ENCODE measurements around the gene FNDC4. TPM values are rescaled to one million over a fixed set of nuclear protein-coding genes. Genes with fewer than 3 reads are reported as not detected.

The FNDC4 gene
- polyA plus RNA-seq, 1 donor from 2014 or later = 68.2 TPM

GRCh38 chr2:27445155-27445554, 49.8 kb downstream of the FNDC4 start:
- H2AFZ ChIP-seq (ENCODE audit: low read depth, low read length) = no peak overlapping the region
- H4K20me1 ChIP-seq (ENCODE audit: insufficient read depth) = no peaks in the 10 kb centered on the region
- no peaks in the 10 kb centered on the region for H3K36me3 ChIP-seq (ENCODE audit: insufficient read depth, low read length)
- no peaks in the 10 kb centered on the region for H3K79me2 ChIP-seq (replicated peaks; ENCODE audit: insufficient read depth, low read length)
- TF ChIP-seq MXI1 (conservative IDR thresholded peaks at IDR 0.05; ENCODE audit: poor library complexity, severe bottlenecking) (no peak), TAF1 (IDR thresholded peaks at IDR 0.05; ENCODE audit: low read depth) (no peak), EP300 (conservative IDR thresholded peaks at IDR 0.05; ENCODE audit: poor library complexity, severe bottlenecking) (no peak)
- H3K4me2 ChIP-seq (ENCODE audit: low read length) = no peak overlapping the region
- H3K9ac ChIP-seq (ENCODE audit: low read length) = no peak overlapping the region
- H3F3A ChIP-seq (ENCODE audit: insufficient read depth, low read length, poor library complexity, severe bottlenecking) = no peaks in the 10 kb centered on the region
- no peaks in the 10 kb centered on the region for H3K9me3 ChIP-seq (ENCODE audit: low read length)
- no peak overlapping the region for H3K27ac ChIP-seq (ENCODE audit: low read length)
- no peaks in the 10 kb centered on the region for H3K27me3 ChIP-seq (ENCODE audit: insufficient read depth, low read depth, low read length)
- no peaks in the 10 kb centered on the region for H3K9me2 ChIP-seq (ENCODE audit: insufficient read depth, low read length)
- H3K4me3 ChIP-seq (ENCODE audit: low read length) = no peak overlapping the region

- no peak overlapping the region for H3K4me3 ChIP-seq (ENCODE audit: low read length)
- H3K27me3 ChIP-seq (ENCODE audit: insufficient read depth, low read depth, low read length) = no peaks in the 10 kb centered on the region
These were observed 52.1 kb downstream of the FNDC4 start for GRCh38 chr2:27442920-27443282.

GRCh38 chr2:27441958-27442919, 52.8 kb downstream of the FNDC4 start, which contains the start of gene KRTCAP3:
KRTCAP3 (plus strand) TSS chr2:27442381; CDS start chr2:27442413, 32 bp downstream.
- no peaks in the 10 kb centered on the region for H3K9me3 ChIP-seq (ENCODE audit: low read length)
- H3K79me2 ChIP-seq (replicated peaks; ENCODE audit: insufficient read depth, low read length) = no peaks in the 10 kb centered on the region
- H4K20me1 ChIP-seq (ENCODE audit: insufficient read depth) = no peaks in the 10 kb centered on the region
- no peak within 1 kb of the TSS for H3K4me2 ChIP-seq (ENCODE audit: low read length)
- H3K4me3 ChIP-seq (ENCODE audit: low read length) = no peak within 1 kb of the TSS
- no peaks in the 10 kb centered on the region for H3F3A ChIP-seq (ENCODE audit: insufficient read depth, low read length, poor library complexity, severe bottlenecking)
- no peaks in the 10 kb centered on the region for H3K36me3 ChIP-seq (ENCODE audit: insufficient read depth, low read length)
- no peaks in the 10 kb centered on the region for H3K27me3 ChIP-seq (ENCODE audit: insufficient read depth, low read depth, low read length)
- no peak within 1 kb of the TSS for H3K9ac ChIP-seq (ENCODE audit: low read length)
- peak; percentile 24 for TF ChIP-seq MXI1 (conservative IDR thresholded peaks at IDR 0.05; ENCODE audit: poor library complexity, severe bottlenecking)
- no peak for TF ChIP-seq TAF1 (IDR thresholded peaks at IDR 0.05; ENCODE audit: low read depth)
- no peak for TF ChIP-seq EZH2 (IDR thresholded peaks at IDR 0.05; ENCODE audit: borderline replicate concordance, insufficient read depth, low read length, poor library complexity, severe bottlenecking)
- no peak for TF ChIP-seq EP300 (conservative IDR thresholded peaks at IDR 0.05; ENCODE audit: poor library complexity, severe bottlenecking)
- TF ChIP-seq CTCF (IDR thresholded peaks at IDR 0.05; ENCODE audit: poor library complexity, severe bottlenecking) = no peak
- TF ChIP-seq SMC3 (conservative IDR thresholded peaks at IDR 0.05; ENCODE audit: poor library complexity) = no peak
- H3K27ac ChIP-seq (ENCODE audit: low read length) = no peak within 1 kb of the TSS
- H2AFZ ChIP-seq (ENCODE audit: low read depth, low read length) = no peak within 1 kb of the TSS
- H3K9me2 ChIP-seq (ENCODE audit: insufficient read depth, low read length) = no peaks in the 10 kb centered on the region

More at GRCh38 chr2:27442920-27443282, 52.1 kb downstream of the FNDC4 start:
- no peak for TF ChIP-seq POLR2AphosphoS5 (IDR thresholded peaks at IDR 0.05)
- no peak for TF ChIP-seq SMC3 (conservative IDR thresholded peaks at IDR 0.05; ENCODE audit: poor library complexity)
- TF ChIP-seq MXI1 (conservative IDR thresholded peaks at IDR 0.05; ENCODE audit: poor library complexity, severe bottlenecking) = no peak
- TF ChIP-seq EP300 (conservative IDR thresholded peaks at IDR 0.05; ENCODE audit: poor library complexity, severe bottlenecking) = no peak
- TF ChIP-seq EZH2 (IDR thresholded peaks at IDR 0.05; ENCODE audit: borderline replicate concordance, insufficient read depth, low read length, poor library complexity, severe bottlenecking) = no peak
- no peak for TF ChIP-seq RAD21 (conservative IDR thresholded peaks at IDR 0.05)
- H3K9me2 ChIP-seq (ENCODE audit: insufficient read depth, low read length) = no peaks in the 10 kb centered on the region
- no peak overlapping the region for H2AFZ ChIP-seq (ENCODE audit: low read depth, low read length)
- no peaks in the 10 kb centered on the region for H3K9me3 ChIP-seq (ENCODE audit: low read length)
- H3K9ac ChIP-seq (ENCODE audit: low read length) = no peak overlapping the region
- H3K36me3 ChIP-seq (ENCODE audit: insufficient read depth, low read length) = no peaks in the 10 kb centered on the region
- no peak overlapping the region for H3K4me2 ChIP-seq (ENCODE audit: low read length)
- no peaks in the 10 kb centered on the region for H3K79me2 ChIP-seq (replicated peaks; ENCODE audit: insufficient read depth, low read length)
- H3F3A ChIP-seq (ENCODE audit: insufficient read depth, low read length, poor library complexity, severe bottlenecking) = no peaks in the 10 kb centered on the region
- H3K27ac ChIP-seq (ENCODE audit: low read length) = no peak overlapping the region
- H4K20me1 ChIP-seq (ENCODE audit: insufficient read depth) = no peaks in the 10 kb centered on the region

Small RNAs within 50 kb of the gene (small RNA-seq; reads per million reads assigned to genes)
- 0 to 0.08 (median 0) reads per million in 3 experiments for gene RNU6-986P

Other genes with a start within 250 kb of the FNDC4 start
- not detected in 2 replicates for gene SLC30A3, start 232.2 kb downstream of the FNDC4 start, polyA plus RNA-seq
- not detected in 2 replicates for gene DNAJC5G, start 219.8 kb downstream of the FNDC4 start, polyA plus RNA-seq
- 0.28 TPM in 1 of 2 replicates, not detected in the other for gene TRIM54, start 212.8 kb downstream of the FNDC4 start, polyA plus RNA-seq
- 3.1 and 9.0 TPM in 2 replicates for gene UCN, start 186.8 kb downstream of the FNDC4 start, polyA plus RNA-seq
- 79.6 and 104 TPM in 2 replicates for gene MPV17, start 172.1 kb downstream of the FNDC4 start, polyA plus RNA-seq
- 27.8 and 37.2 TPM in 2 replicates for gene GTF3C2, start 138.4 kb downstream of the FNDC4 start, polyA plus RNA-seq
- 43.7 and 45.3 TPM in 2 replicates for gene EIF2B4, start 124.9 kb downstream of the FNDC4 start, polyA plus RNA-seq
- gene SNX17, start 124.6 kb downstream of the FNDC4 start, polyA plus RNA-seq = 69.8 and 86.9 TPM in 2 replicates
- 40.5 and 46.8 TPM in 2 replicates for gene ZNF513, start 114.5 kb downstream of the FNDC4 start, polyA plus RNA-seq
- 99.0 and 107 TPM in 2 replicates for gene PPM1G, start 85.6 kb downstream of the FNDC4 start, polyA plus RNA-seq
- 115 and 161 TPM in 2 replicates for gene NRBP1, start 66.6 kb downstream of the FNDC4 start, polyA plus RNA-seq
- 2.3 and 4.0 TPM in 2 replicates for gene KRTCAP3, start 52.8 kb downstream of the FNDC4 start, polyA plus RNA-seq
- gene IFT172, start 5.5 kb downstream of the FNDC4 start, polyA plus RNA-seq = 18.2 and 26.9 TPM in 2 replicates
- gene GCKR, start 1.6 kb upstream of the FNDC4 start, polyA plus RNA-seq = 2.3 and 2.5 TPM in 2 replicates
- 30.8 and 36.4 TPM in 2 replicates for gene ZNF512, start 87.8 kb upstream of the FNDC4 start, polyA plus RNA-seq
- 2.2 and 3.0 TPM in 2 replicates for gene CCDC121, start 133.8 kb upstream of the FNDC4 start, polyA plus RNA-seq
- 42.3 and 48.2 TPM in 2 replicates for gene GPN1, start 133.8 kb upstream of the FNDC4 start, polyA plus RNA-seq
- gene SUPT7L, start 168.4 kb upstream of the FNDC4 start, polyA plus RNA-seq = 90.4 and 95.8 TPM in 2 replicates
- 37.8 and 47.9 TPM in 2 replicates for gene SLC4A1AP, start 168.7 kb upstream of the FNDC4 start, polyA plus RNA-seq